SJCRH30 (cell line): ENCODE results near the gene FAM210A. TPM values are rescaled to one million over a fixed set of nuclear protein-coding genes. Genes with fewer than 3 reads are reported as not detected.
"Not testable (repeated sequence)": the region's sequence is repeated elsewhere in the genome, so short reads cannot be mapped to it uniquely, and the experiment has no call there.

Source experiments
- DNase-seq, 2 experiments: peaks; one replicate each; pipeline ENCODE4 v3.0.0-alpha.2; 2015 to 2020
- H3K27ac ChIP-seq: fragments of 250-450 bp; sonication (Bioruptor Pico); 2 replicates; pipeline ENCODE4 v1.5.1; 2020; ENCODE audit warnings: mild to moderate bottlenecking, moderate library complexity
- H3K27me3 ChIP-seq: fragments of 250-450 bp; sonication (Bioruptor Pico); 2 replicates; pipeline ENCODE4 v1.5.1; 2020; ENCODE audit warnings: mild to moderate bottlenecking, moderate library complexity
- H3K36me3 ChIP-seq: fragments of 250-450 bp; sonication (Bioruptor Pico); 2 replicates; pipeline ENCODE4 v1.5.1; 2020; ENCODE audit warnings: mild to moderate bottlenecking, moderate library complexity
- H3K4me1 ChIP-seq: fragments of 250-450 bp; sonication (Bioruptor Pico); 2 replicates; pipeline ENCODE4 v1.5.1; 2020; ENCODE audit warnings: mild to moderate bottlenecking, moderate library complexity
- H3K4me3 ChIP-seq: fragments of 250-450 bp; sonication (Bioruptor Pico); 2 replicates; pipeline ENCODE4 v1.5.1; 2020; ENCODE audit warnings: mild to moderate bottlenecking, moderate library complexity
- H3K9me3 ChIP-seq: fragments of 250-450 bp; sonication (Bioruptor Pico); replicated peaks from 2 replicates; pipeline ENCODE4 v1.5.1; 2020; ENCODE audit warnings: mild to moderate bottlenecking, moderate library complexity
- total RNA-seq: library from RNA; depleted of rRNA; stranded (reverse); fragments of >200 nt; shearing (Covaris generic); gene quantifications from 2 replicates; pipeline ENCODE4 v1.2.3, GENCODE V29; 2014; rRNA removed

FAM210A gene
- 17.4 and 18.1 TPM in 2 replicates for total RNA-seq

GRCh38 chr18:13726232-13726971, at the start of gene FAM210A, which contains the start of gene RNMT:
Gene FAM210A, minus strand, starts transcription at chr18:13726558. Its CDS starts 44,481 bp downstream, at chr18:13682077.
Gene RNMT, plus strand, starts transcription at chr18:13726673. Its CDS starts 4,845 bp downstream, at chr18:13731518.
- DNase-seq: peak; percentile 88 to 90
- Histone ChIP-seq H3K4me1 (no peaks in the 10 kb centered on the region), H3K9me3 (no peaks in the 10 kb centered on the region), H3K4me3 (peak within 1 kb of the TSS; percentile 85), H3K27me3 (no peaks in the 10 kb centered on the region), H3K27ac (peak within 1 kb of the TSS; percentile 82), H3K36me3 (peaks cover 3% of the 10 kb centered on the region; the same call in 1 of the 2 replicates)

- H3K9me3 ChIP-seq: no peaks in the 10 kb centered on the region
- no peaks in the 10 kb centered on the region for H3K36me3 ChIP-seq
- H3K4me3 ChIP-seq: no peak overlapping the region
- H3K27me3 ChIP-seq: no peaks in the 10 kb centered on the region
- no peak for DNase-seq
- H3K4me1 ChIP-seq: no peaks in the 10 kb centered on the region
- no peak overlapping the region for H3K27ac ChIP-seq
Observed at GRCh38 chr18:13775058-13775457, 48.7 kb upstream of the FAM210A start.

GRCh38 chr18:13762690-13763439, 36.5 kb upstream of the FAM210A start:
- Histone ChIP-seq H3K4me3 (no peak overlapping the region), H3K4me1 (no peaks in the 10 kb centered on the region), H3K27me3 (no peaks in the 10 kb centered on the region), H3K27ac (no peak overlapping the region), H3K9me3 (no peaks in the 10 kb centered on the region), H3K36me3 (no peaks in the 10 kb centered on the region)
- DNase-seq: no peak

- Histone ChIP-seq H3K27ac (no peak overlapping the region), H3K36me3 (no peaks in the 10 kb centered on the region), H3K27me3 (no peaks in the 10 kb centered on the region), H3K9me3 (no peaks in the 10 kb centered on the region), H3K4me3 (no peak overlapping the region), H3K4me1 (no peaks in the 10 kb centered on the region)
- no peak for DNase-seq
Observed at GRCh38 chr18:13760047-13760446, 33.7 kb upstream of the FAM210A start.

GRCh38 chr18:13758622-13759021, 32.3 kb upstream of the FAM210A start:
- Histone ChIP-seq H3K27me3 (no peaks in the 10 kb centered on the region), H3K27ac (no peak overlapping the region), H3K4me3 (no peak overlapping the region), H3K9me3 (no peaks in the 10 kb centered on the region), H3K36me3 (no peaks in the 10 kb centered on the region), H3K4me1 (no peaks in the 10 kb centered on the region)
- no peak for DNase-seq

GRCh38 chr18:13756671-13757070, 30.3 kb upstream of the FAM210A start:
- Histone ChIP-seq H3K4me3 (no peak overlapping the region), H3K36me3 (no peaks in the 10 kb centered on the region), H3K9me3 (no peaks in the 10 kb centered on the region), H3K27ac (no peak overlapping the region), H3K27me3 (no peaks in the 10 kb centered on the region), H3K4me1 (no peaks in the 10 kb centered on the region)
- DNase-seq: no peak

- DNase-seq: no peak
- Histone ChIP-seq H3K4me1 (no peaks in the 10 kb centered on the region), H3K27me3 (no peaks in the 10 kb centered on the region), H3K27ac (no peak overlapping the region), H3K9me3 (no peaks in the 10 kb centered on the region), H3K36me3 (no peaks in the 10 kb centered on the region), H3K4me3 (no peak overlapping the region)
Observed at GRCh38 chr18:13756261-13756660, 29.9 kb upstream of the FAM210A start.

- DNase-seq, H3K27me3 ChIP-seq, H3K36me3 ChIP-seq, H3K4me3 ChIP-seq, H3K4me1 ChIP-seq, H3K9me3 ChIP-seq, H3K27ac ChIP-seq: not testable (repeated sequence)
Observed at GRCh38 chr18:13751599-13751998, 25.2 kb upstream of the FAM210A start.

GRCh38 chr18:13746633-13747032, 20.3 kb upstream of the FAM210A start:
- H3K9me3 ChIP-seq: no peaks in the 10 kb centered on the region
- peaks cover 9% of the 10 kb centered on the region; the same call in 1 of the 2 replicates for H3K36me3 ChIP-seq
- H3K27me3 ChIP-seq: no peaks in the 10 kb centered on the region
- H3K27ac ChIP-seq: no peak overlapping the region
- DNase-seq: no peak
- H3K4me3 ChIP-seq: no peak overlapping the region
- H3K4me1 ChIP-seq: no peaks in the 10 kb centered on the region

GRCh38 chr18:13745696-13746095, 19.3 kb upstream of the FAM210A start:
- Histone ChIP-seq H3K27me3 (no peaks in the 10 kb centered on the region), H3K9me3 (no peaks in the 10 kb centered on the region), H3K4me1 (no peaks in the 10 kb centered on the region), H3K4me3 (no peak overlapping the region), H3K27ac (no peak overlapping the region), H3K36me3 (peaks cover 14% of the 10 kb centered on the region)
- no peak for DNase-seq

- DNase-seq: no peak
- Histone ChIP-seq H3K36me3 (peaks cover 11% of the 10 kb centered on the region; the same call in 1 of the 2 replicates), H3K9me3 (no peaks in the 10 kb centered on the region), H3K4me1 (no peaks in the 10 kb centered on the region), H3K4me3 (no peak overlapping the region), H3K27ac (no peak overlapping the region), H3K27me3 (no peaks in the 10 kb centered on the region)
Observed at GRCh38 chr18:13735681-13736080, 9.3 kb upstream of the FAM210A start.

GRCh38 chr18:13730481-13730880, 4.1 kb upstream of the FAM210A start:
- H3K4me3 ChIP-seq: no peak overlapping the region
- no peak for DNase-seq
- H3K27me3 ChIP-seq: no peaks in the 10 kb centered on the region
- H3K36me3 ChIP-seq: peaks cover 10% of the 10 kb centered on the region; the same call in 1 of the 2 replicates
- no peak overlapping the region for H3K27ac ChIP-seq
- no peaks in the 10 kb centered on the region for H3K4me1 ChIP-seq
- H3K9me3 ChIP-seq: no peaks in the 10 kb centered on the region

GRCh38 chr18:13726972-13727331, 594 bp upstream of the FAM210A start:
- H3K27ac ChIP-seq: peak overlapping the region; percentile 82
- DNase-seq: peak in 1 of 2 experiments; percentile 41
- no peaks in the 10 kb centered on the region for H3K4me1 ChIP-seq
- no peaks in the 10 kb centered on the region for H3K9me3 ChIP-seq
- H3K27me3 ChIP-seq: no peaks in the 10 kb centered on the region
- H3K4me3 ChIP-seq: peak overlapping the region; percentile 85
- peaks cover 3% of the 10 kb centered on the region; the same call in 1 of the 2 replicates for H3K36me3 ChIP-seq

GRCh38 chr18:13725566-13726231, 659 bp downstream of the FAM210A start:
- H3K27me3 ChIP-seq: no peaks in the 10 kb centered on the region
- peak overlapping the region; percentile 82 for H3K27ac ChIP-seq
- no peak for DNase-seq
- peak overlapping the region; percentile 85 for H3K4me3 ChIP-seq
- H3K9me3 ChIP-seq: no peaks in the 10 kb centered on the region
- no peaks in the 10 kb centered on the region for H3K4me1 ChIP-seq
- H3K36me3 ChIP-seq: peaks cover 3% of the 10 kb centered on the region; the same call in 1 of the 2 replicates

GRCh38 chr18:13720847-13721246, 5.5 kb downstream of the FAM210A start:
- Histone ChIP-seq H3K4me3 (no peak overlapping the region), H3K27me3 (no peaks in the 10 kb centered on the region), H3K9me3 (no peaks in the 10 kb centered on the region), H3K4me1 (no peaks in the 10 kb centered on the region), H3K36me3 (no peaks in the 10 kb centered on the region; the same call in 1 of the 2 replicates), H3K27ac (no peak overlapping the region)
- DNase-seq: peak in 1 of 2 experiments; percentile 8
